Measurements from ENCODE around the gene MGAT4D.

GRCh38 chr4:140408974-140409373 lies 89.1 kb downstream of the MGAT4D start:
- TF ChIP-seq, protein P1, sequence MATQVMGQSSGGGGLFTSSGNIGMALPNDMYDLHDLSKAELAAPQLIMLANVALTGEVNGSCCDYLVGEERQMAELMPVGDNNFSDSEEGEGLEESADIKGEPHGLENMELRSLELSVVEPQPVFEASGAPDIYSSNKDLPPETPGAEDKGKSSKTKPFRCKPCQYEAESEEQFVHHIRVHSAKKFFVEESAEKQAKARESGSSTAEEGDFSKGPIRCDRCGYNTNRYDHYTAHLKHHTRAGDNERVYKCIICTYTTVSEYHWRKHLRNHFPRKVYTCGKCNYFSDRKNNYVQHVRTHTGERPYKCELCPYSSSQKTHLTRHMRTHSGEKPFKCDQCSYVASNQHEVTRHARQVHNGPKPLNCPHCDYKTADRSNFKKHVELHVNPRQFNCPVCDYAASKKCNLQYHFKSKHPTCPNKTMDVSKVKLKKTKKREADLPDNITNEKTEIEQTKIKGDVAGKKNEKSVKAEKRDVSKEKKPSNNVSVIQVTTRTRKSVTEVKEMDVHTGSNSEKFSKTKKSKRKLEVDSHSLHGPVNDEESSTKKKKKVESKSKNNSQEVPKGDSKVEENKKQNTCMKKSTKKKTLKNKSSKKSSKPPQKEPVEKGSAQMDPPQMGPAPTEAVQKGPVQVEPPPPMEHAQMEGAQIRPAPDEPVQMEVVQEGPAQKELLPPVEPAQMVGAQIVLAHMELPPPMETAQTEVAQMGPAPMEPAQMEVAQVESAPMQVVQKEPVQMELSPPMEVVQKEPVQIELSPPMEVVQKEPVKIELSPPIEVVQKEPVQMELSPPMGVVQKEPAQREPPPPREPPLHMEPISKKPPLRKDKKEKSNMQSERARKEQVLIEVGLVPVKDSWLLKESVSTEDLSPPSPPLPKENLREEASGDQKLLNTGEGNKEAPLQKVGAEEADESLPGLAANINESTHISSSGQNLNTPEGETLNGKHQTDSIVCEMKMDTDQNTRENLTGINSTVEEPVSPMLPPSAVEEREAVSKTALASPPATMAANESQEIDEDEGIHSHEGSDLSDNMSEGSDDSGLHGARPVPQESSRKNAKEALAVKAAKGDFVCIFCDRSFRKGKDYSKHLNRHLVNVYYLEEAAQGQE (IDR thresholded peaks at IDR 0.05; ENCODE audit: low read depth, low read length) = no peak
- TF ChIP-seq, protein P2, sequence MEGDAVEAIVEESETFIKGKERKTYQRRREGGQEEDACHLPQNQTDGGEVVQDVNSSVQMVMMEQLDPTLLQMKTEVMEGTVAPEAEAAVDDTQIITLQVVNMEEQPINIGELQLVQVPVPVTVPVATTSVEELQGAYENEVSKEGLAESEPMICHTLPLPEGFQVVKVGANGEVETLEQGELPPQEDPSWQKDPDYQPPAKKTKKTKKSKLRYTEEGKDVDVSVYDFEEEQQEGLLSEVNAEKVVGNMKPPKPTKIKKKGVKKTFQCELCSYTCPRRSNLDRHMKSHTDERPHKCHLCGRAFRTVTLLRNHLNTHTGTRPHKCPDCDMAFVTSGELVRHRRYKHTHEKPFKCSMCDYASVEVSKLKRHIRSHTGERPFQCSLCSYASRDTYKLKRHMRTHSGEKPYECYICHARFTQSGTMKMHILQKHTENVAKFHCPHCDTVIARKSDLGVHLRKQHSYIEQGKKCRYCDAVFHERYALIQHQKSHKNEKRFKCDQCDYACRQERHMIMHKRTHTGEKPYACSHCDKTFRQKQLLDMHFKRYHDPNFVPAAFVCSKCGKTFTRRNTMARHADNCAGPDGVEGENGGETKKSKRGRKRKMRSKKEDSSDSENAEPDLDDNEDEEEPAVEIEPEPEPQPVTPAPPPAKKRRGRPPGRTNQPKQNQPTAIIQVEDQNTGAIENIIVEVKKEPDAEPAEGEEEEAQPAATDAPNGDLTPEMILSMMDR (IDR thresholded peaks at IDR 0.05) = no peak
- TF ChIP-seq CHD2 (IDR thresholded peaks at IDR 0.05; ENCODE audit: low read length, partially characterized antibody) = no peak
- TF ChIP-seq YY1 (IDR thresholded peaks at IDR 0.05; ENCODE audit: low read depth) = no peak
- TF ChIP-seq TCF12 (IDR thresholded peaks at IDR 0.05) = no peak
- no peak for TF ChIP-seq TEAD4 (IDR thresholded peaks at IDR 0.05; ENCODE audit: borderline replicate concordance, insufficient read depth)
- TF ChIP-seq JUND (IDR thresholded peaks at IDR 0.05) = no peak
- no peak for TF ChIP-seq RAD21 (IDR thresholded peaks at IDR 0.05; ENCODE audit: low read length)
